Measurements from ENCODE around the gene PHB1.
"Not testable (repeated sequence)": the region's sequence is repeated elsewhere in the genome, so short reads cannot be mapped to it uniquely, and the experiment has no call there.

PHB1 gene

GRCh38 chr17:49439305-49439672, 24.6 kb upstream of the PHB1 start:
- no peak for DNase-seq

DNA sequence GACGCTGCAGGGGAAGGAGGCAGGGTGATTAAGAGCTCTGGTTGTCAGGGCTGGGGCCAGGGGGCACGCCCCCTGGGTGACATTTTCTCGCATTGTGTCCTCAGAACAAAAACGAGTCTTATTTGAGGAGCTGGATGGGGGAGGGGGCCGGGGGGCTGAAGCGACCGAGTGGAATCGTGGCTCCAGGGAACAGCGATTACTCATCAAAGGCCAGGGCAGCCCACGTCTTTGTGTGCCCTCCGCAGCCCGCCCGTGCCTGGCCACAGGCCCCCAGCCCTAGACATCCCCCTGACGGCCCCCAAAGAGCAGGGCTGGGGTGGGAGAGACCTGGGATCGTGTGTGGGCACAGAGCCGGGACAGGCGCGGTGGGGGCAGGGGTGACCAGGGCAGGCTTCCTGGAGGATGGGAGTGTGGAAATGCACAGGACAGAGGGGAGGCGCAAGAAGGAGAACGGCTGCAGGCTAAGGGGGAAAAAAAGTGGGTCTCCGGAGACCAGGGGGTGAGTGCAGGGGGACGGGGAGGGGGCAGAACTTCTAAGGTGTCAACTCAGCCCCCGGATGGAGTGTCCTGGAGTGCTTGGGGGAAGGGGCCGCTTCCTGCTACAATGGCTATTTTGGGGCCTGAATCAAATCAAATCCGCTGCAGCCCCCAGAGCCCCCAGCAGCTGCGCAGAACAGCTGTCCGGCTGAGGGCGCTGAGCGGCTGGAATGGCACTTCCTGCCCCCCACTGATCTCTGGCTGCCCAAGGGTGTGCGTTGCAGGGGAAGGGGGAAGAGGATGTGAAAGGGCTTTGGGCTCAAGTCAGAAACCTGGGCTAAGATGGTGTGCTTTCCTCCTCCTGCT, 24.0 kb upstream of the PHB1 start:
- no peak for DNase-seq

DNA sequence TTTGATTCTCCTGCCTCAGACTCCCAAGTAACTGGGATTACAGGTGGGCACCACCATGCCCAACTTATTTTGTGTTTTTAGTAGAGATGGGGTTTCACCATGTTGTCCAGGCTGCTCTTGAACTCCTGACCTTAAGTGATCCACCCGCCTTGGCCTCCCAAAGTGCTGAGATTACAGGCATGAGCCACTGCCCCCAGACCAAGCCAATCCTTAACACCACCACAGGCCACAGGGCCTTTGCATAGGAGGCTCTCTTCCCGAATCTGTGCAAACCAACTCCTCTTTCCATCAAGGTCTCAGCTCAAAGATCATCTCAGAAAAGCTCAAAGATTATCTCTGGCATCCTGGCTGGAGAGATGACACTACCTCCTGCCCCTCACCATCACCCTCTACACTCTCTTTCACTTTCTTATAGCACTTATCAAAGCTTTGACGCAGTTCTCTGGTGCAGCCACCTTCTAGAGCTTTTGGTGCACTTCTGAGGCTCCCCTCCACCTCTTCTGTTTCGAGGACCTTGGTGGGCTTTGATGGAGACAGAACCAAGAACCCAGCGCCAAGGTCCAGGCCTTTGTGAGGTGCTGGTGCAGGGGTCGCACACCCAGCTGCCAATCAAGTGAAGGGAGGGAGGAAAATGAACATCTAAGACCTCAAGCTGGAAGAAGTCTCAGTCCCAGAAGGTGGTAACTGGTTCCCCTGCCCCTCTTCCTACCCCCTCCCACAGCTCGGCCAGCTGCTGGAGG, 23.2 kb upstream of the PHB1 start:
- no peak for DNase-seq

GRCh38 chr17:49436174-49436573, 21.5 kb upstream of the PHB1 start:
- no peak for DNase-seq

DNA sequence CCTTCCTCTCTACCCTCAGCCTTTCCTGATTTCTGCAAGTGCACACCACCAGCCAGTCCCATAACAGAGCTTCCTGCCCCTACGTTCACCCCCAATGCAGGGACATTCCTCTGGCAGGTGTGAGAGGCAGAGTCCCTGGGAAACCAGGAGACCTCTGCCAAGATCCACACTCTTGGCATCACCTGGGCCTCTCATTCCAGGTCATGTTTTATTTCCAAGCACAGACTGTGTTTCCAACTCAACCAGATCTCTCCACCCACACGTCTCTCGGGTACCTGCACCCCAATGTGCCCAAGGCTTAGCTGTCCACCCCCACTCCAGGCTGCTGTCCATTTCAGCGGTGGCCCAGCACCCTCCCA, 21.0 kb upstream of the PHB1 start:
- no peak for DNase-seq

- no peak for DNase-seq
Observed at GRCh38 chr17:49434821-49435670, 20.4 kb upstream of the PHB1 start.

DNA sequence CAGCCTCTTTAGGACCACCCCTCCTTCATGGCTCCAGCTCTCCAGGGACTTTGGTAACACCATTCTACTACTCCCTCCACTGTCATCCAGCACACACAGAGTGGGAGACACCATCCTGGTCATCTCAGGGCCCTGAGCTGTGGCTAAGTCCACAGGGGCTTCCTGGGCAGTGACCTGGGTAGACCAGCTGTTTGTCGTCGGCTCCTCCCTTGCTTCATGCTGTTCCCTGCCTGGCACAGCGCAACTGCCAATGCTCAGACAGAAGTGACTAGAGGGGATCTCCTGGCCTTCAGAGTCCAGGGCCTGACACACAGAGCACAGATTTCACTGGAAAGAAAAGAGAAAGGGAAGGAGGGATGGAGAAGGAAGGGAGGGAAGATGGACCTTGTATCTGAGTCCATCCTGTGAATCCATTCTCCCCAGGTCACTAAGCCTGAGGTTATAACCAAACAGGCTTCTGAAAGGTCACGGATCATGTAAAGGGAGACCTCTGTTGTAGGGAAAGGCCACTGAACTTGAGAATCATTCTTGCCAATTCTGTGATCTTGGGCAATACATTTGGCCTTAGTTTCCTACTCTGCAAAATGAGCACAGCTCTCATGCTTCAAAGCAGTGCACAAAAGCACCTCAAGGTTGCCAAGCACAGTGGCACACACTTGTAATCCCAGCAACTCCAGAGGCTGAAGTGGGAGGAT, 18.5 kb upstream of the PHB1 start:
- DNase-seq: no peak

DNA sequence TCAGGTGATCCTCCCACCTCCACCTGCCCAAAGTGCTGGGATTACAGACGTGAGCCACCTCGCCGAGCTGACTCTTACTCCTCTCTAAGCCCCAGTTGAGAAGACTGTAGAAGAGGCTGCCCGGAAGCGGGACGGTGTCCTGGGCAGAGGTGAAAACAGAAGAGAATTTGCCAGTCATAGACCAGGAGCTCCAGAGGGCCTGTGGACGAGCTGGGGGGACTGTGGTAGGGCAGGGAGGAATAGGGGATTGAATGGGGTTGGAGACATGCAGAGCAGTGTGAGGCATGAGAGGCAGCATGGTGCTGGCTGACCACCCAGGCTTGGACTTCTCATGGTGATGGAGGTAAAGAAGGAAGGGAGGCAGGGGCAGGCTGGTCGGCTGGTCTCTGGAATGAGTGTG, 17.1 kb upstream of the PHB1 start:
- no peak for DNase-seq

DNA sequence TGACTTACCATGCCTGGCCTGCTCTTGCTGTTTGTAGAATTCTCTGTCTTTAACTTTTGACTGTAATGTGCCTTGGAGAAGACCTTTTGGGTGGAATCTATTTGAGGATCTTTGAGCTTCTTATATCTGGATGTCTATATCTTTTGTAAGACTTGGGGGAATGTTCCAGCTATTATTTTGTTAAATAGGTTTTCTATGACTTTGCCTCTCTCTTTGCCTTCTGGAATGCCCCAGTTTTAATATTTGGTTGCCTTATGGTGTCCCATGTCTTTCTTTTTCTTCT, 10.3 kb upstream of the PHB1 start:
- no peak for DNase-seq

GRCh38 chr17:49424276-49425003, 9.8 kb upstream of the PHB1 start:
- DNase-seq: not testable (repeated sequence)

DNA sequence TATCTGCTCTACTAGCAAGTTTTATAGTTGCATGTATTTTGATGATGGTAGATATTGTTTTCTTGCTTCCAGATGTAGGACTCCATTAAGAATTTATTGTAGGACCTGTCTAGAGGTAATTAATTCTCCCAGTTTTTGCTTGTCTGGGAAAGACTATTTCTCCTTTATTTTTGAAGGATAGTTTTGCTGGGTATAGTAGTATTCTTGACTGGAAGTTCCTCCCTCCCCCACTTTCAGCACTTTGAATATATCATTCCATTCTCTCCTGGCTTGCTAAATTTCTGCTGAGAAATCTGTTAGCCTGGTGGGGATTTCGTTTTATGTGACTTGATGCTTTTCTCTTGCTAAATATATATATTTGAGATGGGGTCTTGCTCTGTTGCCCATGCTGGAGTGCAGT, 8.0 kb upstream of the PHB1 start:
- no peak for DNase-seq

DNA sequence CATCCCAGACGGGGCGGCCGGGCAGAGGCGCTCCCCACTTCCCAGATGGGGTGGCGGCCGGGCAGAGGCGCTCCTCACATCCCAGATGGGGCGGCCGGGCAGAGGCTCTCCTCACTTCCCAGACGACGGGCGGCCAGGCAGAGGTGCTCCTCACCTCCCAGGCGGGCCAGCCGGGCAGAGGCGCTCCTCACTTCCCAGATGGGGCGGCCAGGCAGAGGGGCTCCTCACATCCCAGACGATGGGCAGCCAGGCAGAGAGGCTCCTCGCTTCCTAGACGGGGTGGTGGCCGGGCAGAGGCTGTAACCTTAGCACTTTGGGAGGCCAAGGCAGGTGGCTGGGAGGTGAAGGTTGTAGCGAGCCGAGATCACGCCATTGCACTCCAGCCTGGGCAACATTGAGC, 5.1 kb upstream of the PHB1 start:
- DNase-seq: not testable (repeated sequence)

GRCh38 chr17:49418754-49419740, 4.4 kb upstream of the PHB1 start:
- DNase-seq: not testable (repeated sequence)

- DNase-seq: no peak
Observed at GRCh38 chr17:49414271-49414621, 436 bp downstream of the PHB1 start.

- peak; percentile 8 for DNase-seq
Observed at GRCh38 chr17:49409066-49409465, 5.6 kb downstream of the PHB1 start.

DNA sequence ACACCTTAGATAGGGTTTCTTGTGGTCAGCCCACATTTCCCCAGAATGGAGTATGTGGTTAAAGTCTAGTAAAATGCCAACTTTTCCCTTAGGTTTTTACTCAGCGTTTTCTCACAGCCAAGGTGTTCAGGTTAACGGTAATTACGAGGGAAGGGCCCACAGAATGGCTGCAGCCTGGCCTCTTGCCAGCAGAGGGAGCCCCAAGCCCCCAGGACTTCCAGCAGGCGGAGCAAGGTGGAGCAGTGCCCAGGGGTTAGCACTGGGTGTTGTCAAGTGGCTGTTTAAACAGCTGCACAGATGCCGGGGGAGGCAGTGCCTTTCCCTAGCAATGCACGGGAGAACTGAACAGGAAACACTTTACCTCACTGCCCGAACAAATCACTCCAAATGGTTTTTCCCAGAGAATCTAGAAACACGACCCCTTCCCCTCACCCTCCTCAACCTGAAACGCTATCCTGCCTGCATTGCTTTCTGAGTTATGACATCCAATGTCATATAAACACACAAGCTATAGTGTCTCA, 6.6 kb downstream of the PHB1 start:
- DNase-seq: peak; percentile 94

DNA sequence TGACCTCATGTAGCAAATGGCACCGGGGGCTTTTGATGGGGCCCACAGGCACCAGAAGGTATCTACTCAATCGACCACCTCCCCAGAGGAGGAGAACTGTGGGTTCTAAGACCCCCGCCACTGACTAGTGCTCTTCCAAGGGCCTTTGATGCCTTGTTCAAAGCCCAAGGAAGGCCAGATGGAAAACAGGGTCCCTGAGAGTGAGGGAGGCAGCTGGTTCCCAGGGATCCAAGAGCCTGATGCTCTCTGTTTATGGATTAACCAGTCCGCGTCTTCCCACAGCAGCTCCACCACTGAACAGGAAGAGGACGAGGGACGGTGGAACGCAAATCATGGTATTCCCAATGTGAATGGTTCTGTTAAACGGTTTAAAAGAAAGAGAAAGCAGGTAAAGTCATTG, 7.6 kb downstream of the PHB1 start:
- DNase-seq: no peak

DNA sequence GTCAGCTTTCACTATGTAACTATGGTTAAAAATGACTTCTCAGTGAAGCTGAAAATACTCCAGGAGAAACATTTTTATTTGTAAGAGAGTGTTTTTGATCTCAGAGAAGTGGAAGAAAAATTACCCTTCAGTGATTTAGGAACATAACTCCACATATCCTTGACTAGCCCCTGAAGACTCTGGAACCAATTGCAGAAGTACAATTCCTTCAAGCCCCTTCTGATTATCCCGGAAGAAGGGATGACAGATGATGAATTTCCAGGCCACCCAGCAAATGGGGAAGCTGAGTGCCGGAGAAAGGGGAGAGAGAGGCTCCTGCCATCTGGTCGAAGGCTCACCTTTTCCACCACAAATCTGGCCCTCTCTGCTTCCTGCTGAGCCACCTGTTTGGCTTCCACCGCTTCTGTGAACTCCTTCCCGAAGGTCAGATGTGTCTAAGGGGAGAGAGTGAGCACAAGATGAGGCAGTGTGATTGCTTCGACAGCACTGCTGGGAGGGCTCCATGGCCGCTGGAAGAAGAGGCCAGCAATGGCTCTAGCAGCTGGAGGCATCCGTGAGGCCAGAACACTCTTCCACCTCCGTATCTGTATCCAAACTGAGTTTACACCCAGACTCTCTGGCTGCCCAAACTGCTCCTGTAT, 8.1 kb downstream of the PHB1 start:
- no peak for DNase-seq

- DNase-seq: no peak
Observed at GRCh38 chr17:49404906-49405305, 9.8 kb downstream of the PHB1 start.

DNA sequence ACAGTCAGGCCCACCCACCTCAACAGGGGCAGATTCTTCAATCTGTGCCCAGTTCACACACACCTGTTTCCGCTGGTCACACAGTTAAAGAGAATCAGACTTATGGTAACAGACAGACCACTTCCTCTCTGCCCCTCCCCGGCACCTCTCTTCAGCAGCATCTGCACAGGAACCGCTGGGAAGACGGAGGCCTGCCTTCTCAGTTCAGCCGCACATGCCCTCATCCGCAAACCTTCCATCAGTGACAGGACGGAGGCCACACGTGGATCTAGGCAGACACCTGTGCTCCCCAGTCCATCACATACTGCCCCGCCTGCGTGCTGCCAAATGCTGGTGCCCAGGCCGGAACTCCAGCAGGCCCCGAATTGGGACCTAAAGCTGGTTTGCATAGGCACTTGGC, 10.3 kb downstream of the PHB1 start:
- no peak for DNase-seq

Data from NCI-H2029 (cell line).